Superior temporal gyrus (tissue), 1 donor: ENCODE measurements around the gene H2BK1.

Source experiments
- DNase-seq: peaks from one replicate; pipeline ENCODE4 v3.0.0-alpha.2; 2016; ENCODE audit errors: extremely low spot score

Gene H2BK1

GRCh38 chr7:151232091-151232916 is 22.0 kb upstream of the H2BK1 start, which contains the start of gene CHPF2:
CHPF2 (plus strand) TSS chr7:151232483; CDS start chr7:151234012, 1,529 bp downstream.
- peak; percentile 91 for DNase-seq

GRCh38 chr7:151231080-151231479 is 20.8 kb upstream of the H2BK1 start:
- DNase-seq = no peak

- no peak for DNase-seq
These were observed 19.0 kb upstream of the H2BK1 start for GRCh38 chr7:151229249-151229648.

- peak; percentile 39 for DNase-seq
These were observed 18.0 kb upstream of the H2BK1 start for GRCh38 chr7:151228024-151228866.

GRCh38 chr7:151226875-151227782 is 16.8 kb upstream of the H2BK1 start, which contains the start of gene ABCF2:
ABCF2 (minus strand) TSS chr7:151227205; CDS start chr7:151226458, 747 bp downstream.
- DNase-seq = peak; percentile 97

- no peak for DNase-seq
These were observed 16.2 kb upstream of the H2BK1 start for GRCh38 chr7:151226560-151226874.

GRCh38 chr7:151225948-151226510 is 15.7 kb upstream of the H2BK1 start:
- no peak for DNase-seq

- no peak for DNase-seq
These were observed 13.4 kb upstream of the H2BK1 start for GRCh38 chr7:151223728-151224127.

GRCh38 chr7:151218170-151218569 is 7.9 kb upstream of the H2BK1 start:
- DNase-seq = no peak

GRCh38 chr7:151215396-151215795 is 5.1 kb upstream of the H2BK1 start:
- no peak for DNase-seq

GRCh38 chr7:151213826-151214225 is 3.5 kb upstream of the H2BK1 start:
- DNase-seq = no peak

GRCh38 chr7:151212626-151213025 is 2.3 kb upstream of the H2BK1 start:
- DNase-seq = no peak

GRCh38 chr7:151211155-151211772 is 976 bp upstream of the H2BK1 start:
- no peak for DNase-seq

GRCh38 chr7:151209588-151209987 is 700 bp downstream of the H2BK1 start:
- no peak for DNase-seq

GRCh38 chr7:151208253-151208862 is 1.9 kb downstream of the H2BK1 start:
- no peak for DNase-seq

- no peak for DNase-seq
These were observed 2.5 kb downstream of the H2BK1 start for GRCh38 chr7:151207804-151208203.

GRCh38 chr7:151207315-151207714 is 3.0 kb downstream of the H2BK1 start:
- no peak for DNase-seq

- DNase-seq = no peak
These were observed 3.4 kb downstream of the H2BK1 start for GRCh38 chr7:151206914-151207313.

GRCh38 chr7:151205730-151206129 is 4.6 kb downstream of the H2BK1 start:
- no peak for DNase-seq

- DNase-seq = no peak
These were observed 5.8 kb downstream of the H2BK1 start for GRCh38 chr7:151204383-151205032.
